Kidney tubule cell (primary cell): Measurements from ENCODE around the gene KLHL34.

Experiments used
- DNase-seq: peaks from one replicate; pipeline ENCODE4 v3.0.0-alpha.2; 2018; ENCODE audit warnings: low spot score

KLHL34 gene

DNA sequence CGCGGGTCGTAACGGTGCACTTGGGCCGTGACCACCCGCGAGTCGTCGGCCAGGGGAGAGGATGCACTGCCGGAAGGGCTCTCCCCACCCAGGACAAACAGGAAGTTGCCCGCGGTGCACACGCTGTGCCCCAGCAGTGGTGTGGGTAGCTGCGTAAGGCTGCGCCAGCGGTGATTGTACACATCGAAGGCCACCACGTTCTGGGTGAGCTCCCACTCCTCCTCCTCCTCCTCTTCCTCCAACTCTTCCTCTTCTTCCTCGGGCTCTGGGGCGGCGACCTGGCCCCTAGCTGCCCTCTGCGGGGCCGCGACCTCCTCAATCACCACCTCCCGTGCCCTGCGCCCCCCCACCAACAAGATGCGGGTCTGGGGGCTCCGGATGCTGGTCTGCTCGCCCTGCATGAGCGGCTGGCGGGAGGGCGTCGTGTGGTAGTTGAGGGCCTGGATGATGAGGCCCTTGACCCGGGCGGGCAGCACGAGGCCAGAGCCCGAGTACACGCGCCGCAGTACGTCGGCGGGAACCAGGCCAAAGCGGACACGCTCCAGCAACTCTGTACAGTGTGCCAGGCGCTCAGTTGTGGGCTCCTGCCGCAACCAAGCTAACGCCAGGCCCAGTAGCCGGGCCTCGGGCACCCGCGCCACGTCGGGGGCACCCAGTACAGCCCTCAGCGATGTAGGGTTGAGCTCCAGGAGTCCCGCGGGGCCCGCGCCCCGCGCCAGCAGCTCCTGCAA lies 1.4 kb downstream of the KLHL34 start:
- no peak for DNase-seq

DNA sequence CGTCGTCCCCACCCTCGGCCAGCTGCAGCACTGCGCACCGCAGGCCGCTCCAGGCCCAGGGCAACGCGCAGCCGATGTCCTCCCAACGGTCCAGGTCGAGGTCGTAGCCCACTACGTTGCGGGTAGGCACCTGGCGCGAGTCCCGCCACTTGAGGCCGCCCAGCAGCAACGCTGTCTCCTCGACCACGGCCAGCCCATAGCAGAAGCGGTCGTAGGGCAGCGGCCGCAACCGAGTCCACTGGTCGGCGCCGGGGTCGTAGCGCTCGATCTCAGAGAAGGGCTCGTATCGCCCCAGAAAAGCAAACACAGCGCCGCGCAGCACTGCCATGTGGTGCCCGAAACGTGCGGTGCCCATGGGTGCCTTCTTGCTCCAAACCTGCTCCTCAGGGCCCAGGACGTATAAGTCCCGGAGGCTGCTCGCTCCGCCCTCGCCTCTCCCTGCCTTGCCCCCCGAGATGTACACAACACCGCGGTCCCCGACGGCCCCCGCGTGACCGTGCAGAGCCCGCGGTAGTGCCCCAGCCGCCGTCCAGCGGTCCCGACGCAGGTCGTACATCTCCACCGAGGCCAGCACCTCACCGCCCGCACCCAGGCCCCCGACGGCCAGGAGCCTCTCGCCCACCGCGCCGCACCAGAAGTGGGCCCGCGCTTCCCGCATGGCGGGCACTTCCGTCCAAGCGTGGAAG lies 2.1 kb downstream of the KLHL34 start:
- no peak for DNase-seq

DNA sequence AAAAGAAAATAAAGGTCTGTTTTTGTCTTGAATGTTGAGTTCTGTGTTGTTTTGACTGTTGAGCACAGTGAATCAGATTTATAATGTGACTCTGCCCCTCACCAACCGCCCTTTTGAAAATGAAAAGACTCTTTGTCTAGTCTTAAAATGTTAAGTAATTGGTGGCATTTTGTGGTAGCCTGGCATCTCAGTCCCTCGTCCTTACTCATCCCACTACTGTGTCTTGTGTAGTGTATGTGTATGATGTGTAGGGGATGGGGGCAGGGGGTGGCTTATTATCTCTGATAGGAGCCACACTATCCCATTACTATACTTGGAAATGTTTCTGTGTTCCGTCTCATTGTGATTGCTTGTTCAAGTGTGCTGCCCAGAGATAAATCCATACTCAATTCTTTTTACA lies 12.2 kb downstream of the KLHL34 start:
- no peak for DNase-seq

DNA sequence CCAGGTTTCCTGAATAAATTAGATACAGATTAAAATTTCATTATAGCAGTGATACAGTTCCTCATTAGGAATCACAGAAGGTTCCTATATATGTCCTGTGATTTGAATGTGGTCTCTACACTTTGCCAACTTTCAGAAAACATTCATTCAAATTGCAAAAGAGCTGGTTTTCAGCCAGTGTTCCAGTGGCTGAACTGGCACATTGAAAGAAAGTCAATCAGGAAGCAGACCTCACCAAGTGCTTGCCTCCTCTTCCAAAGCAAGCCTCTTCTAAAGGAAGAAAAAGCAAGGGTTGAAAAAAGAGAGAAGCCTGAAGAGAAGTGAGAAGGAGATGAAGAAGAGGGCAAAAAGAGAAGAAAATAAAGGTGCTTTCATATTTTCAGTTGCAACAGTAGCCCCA lies 12.7 kb downstream of the KLHL34 start:
- DNase-seq = no peak

DNA sequence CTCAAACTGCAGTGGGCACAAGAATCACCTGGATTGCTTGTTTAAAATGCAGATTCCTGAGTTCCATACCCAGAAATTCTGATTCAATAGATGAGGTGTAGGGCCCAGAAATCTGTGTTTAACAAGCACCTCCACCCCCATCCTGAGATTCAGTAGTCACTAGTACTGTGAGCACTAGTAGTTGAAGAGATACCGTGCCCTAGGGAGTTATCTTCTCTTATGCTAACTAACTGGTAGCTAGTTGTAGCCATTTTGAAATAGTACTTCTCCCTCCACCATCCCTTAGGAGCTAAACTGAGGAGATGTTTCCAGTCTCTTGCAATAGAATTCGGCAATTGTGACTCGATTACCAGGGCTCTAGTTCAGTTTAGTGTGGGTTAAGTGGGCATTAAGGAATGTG lies 18.4 kb downstream of the KLHL34 start:
- DNase-seq = no peak

DNA sequence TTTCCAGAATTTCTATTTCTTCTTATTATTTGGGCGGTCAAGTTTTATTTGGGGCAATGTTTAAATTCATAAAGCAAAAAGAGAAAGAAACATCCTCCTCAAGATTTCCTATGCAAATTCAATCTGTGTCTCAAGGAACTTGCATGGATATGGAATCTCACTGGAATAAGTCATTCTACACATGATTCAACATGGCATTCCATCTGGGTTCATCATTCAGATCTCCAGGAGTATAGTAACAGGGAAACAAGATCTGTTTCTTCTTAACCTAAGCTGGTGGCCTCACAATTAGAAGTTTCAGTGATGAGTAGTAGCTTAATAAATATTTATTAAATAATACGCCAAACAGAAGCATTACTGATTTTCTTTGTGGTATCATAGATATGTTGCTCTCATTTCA lies 19.8 kb downstream of the KLHL34 start:
- peak; percentile 88 for DNase-seq

DNA sequence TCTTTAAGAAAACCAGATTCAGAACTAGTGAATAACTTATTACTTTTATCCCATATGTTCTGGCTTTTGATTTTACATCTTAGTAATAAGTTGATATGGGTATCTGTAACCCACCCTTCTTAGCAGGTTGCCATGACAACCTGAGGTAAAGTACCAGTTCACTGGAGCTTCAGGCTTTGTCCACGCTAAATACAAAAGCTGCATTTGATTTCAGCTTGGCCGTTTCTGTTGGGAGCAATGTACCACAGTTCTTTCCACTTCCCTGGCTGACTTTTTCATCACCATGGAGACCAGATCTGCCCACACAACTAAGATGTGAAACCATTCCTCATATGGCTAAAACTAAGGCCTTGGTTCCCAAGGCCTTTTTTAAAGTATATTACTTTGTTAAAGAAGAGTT lies 26.1 kb downstream of the KLHL34 start:
- DNase-seq = no peak

DNA sequence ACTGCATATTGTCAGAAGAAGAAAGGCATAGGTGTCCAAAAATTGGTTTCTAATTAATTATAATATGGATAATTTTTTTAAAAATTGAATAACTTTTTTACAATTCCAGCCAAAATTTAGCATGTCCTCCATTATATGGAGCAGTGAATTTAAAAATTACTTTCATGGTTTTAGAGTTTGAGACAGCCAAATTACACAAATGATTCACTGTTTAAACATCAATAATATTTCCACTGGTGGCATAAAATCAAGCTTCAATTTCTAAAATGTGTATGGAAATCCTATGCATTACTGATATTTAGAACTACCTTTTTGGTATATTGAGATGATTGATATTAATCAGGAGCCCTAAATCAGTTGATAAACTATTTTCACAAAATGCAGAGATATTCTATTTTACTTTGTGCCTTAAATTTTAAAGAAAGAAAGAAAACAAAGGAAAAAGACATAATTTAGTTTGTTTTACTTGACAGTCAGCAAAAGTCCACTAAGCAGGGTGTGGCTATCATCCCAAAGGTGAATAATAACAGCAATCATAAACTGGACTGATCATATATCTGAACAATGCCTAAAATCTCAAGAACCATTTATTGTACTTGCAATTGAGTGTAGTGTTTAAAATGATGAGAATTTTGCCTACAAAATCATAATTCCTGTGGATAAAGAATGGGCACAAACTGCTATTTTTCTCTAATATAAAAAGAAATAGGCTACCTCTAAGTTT lies 34.2 kb downstream of the KLHL34 start:
- no peak for DNase-seq

DNA sequence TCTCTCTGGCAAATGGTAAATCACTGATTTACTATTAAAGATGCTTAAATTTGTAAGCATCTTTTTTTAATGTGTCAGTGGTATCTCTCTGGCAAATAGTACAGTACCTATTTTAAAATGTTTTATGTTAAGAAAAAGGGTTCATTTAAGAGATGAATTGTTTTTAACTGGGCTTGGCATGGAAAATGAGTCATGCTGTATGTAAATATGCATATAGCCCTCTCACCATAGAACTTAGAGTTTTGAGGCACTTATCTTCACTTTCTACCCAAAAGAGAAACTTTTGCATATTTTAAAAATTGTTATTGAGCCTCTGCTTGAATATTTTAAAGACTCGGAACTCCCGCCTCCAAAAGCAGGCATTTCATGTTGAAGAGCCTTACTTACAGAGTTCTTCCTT lies 37.9 kb downstream of the KLHL34 start:
- no peak for DNase-seq

DNA sequence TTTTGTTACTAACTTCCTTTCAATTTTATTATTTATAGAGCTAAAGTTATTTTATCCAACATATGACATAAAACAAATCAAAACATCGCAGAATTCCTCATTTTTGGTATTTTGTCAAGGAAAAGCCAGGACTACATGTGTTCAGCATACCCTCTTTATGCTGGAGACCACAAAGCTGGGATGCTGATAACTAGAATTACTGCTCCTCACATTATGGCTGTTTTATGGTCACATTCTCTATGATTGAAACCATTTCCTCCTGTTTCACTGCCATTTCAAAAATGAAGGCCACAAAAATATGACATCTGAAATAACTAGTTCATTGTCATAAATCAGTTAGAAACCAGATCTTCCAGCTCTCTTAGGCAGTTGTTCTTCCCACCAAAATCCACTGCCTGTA lies 41.7 kb downstream of the KLHL34 start:
- DNase-seq = no peak

DNA sequence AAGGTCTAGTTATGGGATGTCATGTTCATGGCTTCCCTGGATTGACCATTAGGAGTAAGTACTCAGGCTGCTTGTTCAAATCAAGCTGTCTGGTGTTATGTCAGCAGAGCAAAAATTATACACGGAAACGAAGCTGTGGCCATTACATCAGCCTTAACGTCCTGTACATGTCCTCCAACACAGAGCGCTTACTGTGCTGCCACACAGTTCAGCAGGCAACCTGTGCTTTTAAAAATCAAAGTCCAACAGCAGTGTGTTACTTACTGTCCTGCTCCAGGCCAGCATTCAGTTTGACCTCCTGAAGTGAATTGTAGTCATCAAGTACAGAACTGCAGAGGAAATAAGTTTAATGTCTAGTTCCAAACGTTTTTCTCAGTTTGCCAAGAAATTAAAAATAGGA lies 46.0 kb downstream of the KLHL34 start:
- DNase-seq = no peak

DNA sequence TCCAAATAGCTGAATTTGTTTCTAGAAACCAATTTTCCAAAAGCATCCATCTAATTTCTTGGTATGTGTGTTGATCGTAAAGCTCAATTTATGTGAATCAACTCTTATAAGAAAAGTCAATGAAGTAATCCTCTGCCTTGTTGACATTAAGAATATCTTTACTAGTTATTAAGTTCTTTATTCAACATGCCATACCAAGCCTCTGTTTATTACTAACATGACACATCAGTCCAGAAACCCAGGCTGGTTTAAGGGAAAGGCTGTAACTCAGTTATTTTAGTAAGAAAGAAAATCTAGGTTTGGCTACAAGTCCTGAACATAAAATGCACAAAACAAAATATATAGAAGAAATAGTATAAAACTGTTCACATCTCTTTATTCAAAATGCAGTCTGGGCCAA lies 48.0 kb downstream of the KLHL34 start:
- no peak for DNase-seq

DNA sequence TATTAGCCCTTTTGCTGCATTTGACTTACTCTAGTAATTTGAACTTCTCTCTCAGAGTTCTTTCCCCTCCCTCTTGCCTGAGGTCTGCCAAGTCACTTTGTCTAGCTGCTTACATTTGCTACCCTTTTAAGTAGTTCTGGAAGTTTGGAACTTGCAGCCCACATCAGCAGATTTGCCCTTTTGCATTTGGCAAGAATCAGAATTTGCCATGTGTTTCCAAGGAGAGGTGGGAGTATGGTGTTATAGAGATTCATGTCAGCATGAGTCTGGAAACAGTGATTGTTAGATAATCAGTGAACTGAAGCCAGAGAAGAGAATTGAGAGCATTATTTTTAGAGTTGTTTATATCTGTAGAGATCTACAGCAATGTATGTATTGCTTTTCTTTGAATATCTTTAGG lies 52.1 kb downstream of the KLHL34 start:
- no peak for DNase-seq
